H1 (cell line): ENCODE data around the gene TTR. TPM values are rescaled to one million over a fixed set of nuclear protein-coding genes. Genes with fewer than 3 reads are reported as not detected.

ENCODE experiments used
- CTCF ChIA-PET: fragments of 300-600 bp; sonication (Branson Sonifier 250); formaldehyde crosslinking; loops from one replicate; lab custom pipeline; 2021; ENCODE audit not compliant: partially characterized antibody; lab: Charles Lee
- POLR2A ChIA-PET: fragments of 300-600 bp; sonication (Branson Sonifier 250); formaldehyde crosslinking; loops from one replicate; lab custom pipeline; 2021; ENCODE audit warnings: inconsistent platforms; ENCODE audit not compliant: partially characterized antibody; lab: Charles Lee
- DNase-seq, 2 experiments: peaks; one replicate each; pipeline versions ENCODE4 v3.0.0 to v3.0.0-alpha.2; 2010 to 2022; ENCODE audit warnings: low spot score in 2 of 2, low read depth in 1 of 2, mixed read lengths in 1 of 2
- FAIRE-seq: peaks from 2 replicates; lab custom pipeline; 2011; peaks lifted over from hg19 to GRCh38; lab: Jason Lieb, UNC
- H2AFZ ChIP-seq: 2 replicates; pipeline ENCODE4 v1.8.1; 2012; ENCODE audit warnings: low read length, inconsistent platforms
- H2AK5ac ChIP-seq: 2 replicates; pipeline ENCODE4 v1.6.1; 2013; ENCODE audit warnings: low read depth, low read length
- H2BK120ac ChIP-seq: replicated peaks from 2 replicates; pipeline ENCODE3; 2013; ENCODE audit warnings: low read depth, low read length, inconsistent platforms
- H2BK12ac ChIP-seq: 2 replicates; pipeline ENCODE4 v1.6.1; 2013; ENCODE audit warnings: low read depth, low read length
- H2BK15ac ChIP-seq: 2 replicates; pipeline ENCODE4 v1.6.1; 2013; ENCODE audit warnings: low read length
- H2BK20ac ChIP-seq: 2 replicates; pipeline ENCODE4 v1.6.1; 2013; ENCODE audit warnings: low read length
- H2BK5ac ChIP-seq: 2 replicates; pipeline ENCODE4 v1.6.1; 2013; ENCODE audit warnings: low read depth, low read length
- H3K14ac ChIP-seq: 2 replicates; pipeline ENCODE4 v1.6.1; 2013; ENCODE audit warnings: inconsistent platforms; ENCODE audit not compliant: insufficient read length
- H3K18ac ChIP-seq: 2 replicates; pipeline ENCODE4 v1.6.1; 2013; ENCODE audit warnings: low read length; ENCODE audit errors: extremely low read depth
- H3K23ac ChIP-seq: 2 replicates; pipeline ENCODE4 v1.6.1; 2013; ENCODE audit warnings: inconsistent platforms; ENCODE audit not compliant: insufficient read length
- H3K23me2 ChIP-seq: 2 replicates; pipeline ENCODE4 v1.6.1; 2013; ENCODE audit warnings: low read depth, low read length
- H3K27ac ChIP-seq: 2 replicates; pipeline ENCODE4 v1.6.1; 2011; ENCODE audit warnings: low read depth, low read length, inconsistent platforms
- H3K27me3 ChIP-seq, 4 experiments: replicated peaks in 1 of 4; 1 replicate in 1 of 4; 2 replicates in 3 of 4; pipeline versions ENCODE4 v1.6.1 to v1.8.1; 2011 to 2013; ENCODE audit warnings: low read length in 3 of 4, mild to moderate bottlenecking in 3 of 4, inconsistent platforms in 2 of 4, mixed read lengths in 2 of 4, moderate library complexity in 1 of 4; ENCODE audit not compliant: control insufficient read depth in 3 of 4, insufficient read depth in 3 of 4; ENCODE audit errors: extremely low read depth in 1 of 4
- H3K36me3 ChIP-seq, 4 experiments: 2 replicates each; pipeline versions ENCODE4 v1.6.1 to v1.8.1; 2011 to 2013; ENCODE audit warnings: mild to moderate bottlenecking in 4 of 4, low read length in 3 of 4, moderate library complexity in 2 of 4, control low read depth in 1 of 4, inconsistent platforms in 1 of 4; ENCODE audit not compliant: insufficient read depth in 4 of 4, control insufficient read depth in 2 of 4
- H3K4ac ChIP-seq: replicated peaks from 2 replicates; pipeline ENCODE3; 2013; ENCODE audit warnings: low read length, low read depth, mixed read lengths, inconsistent platforms; ENCODE audit not compliant: insufficient read length
- H3K4me1 ChIP-seq, 4 experiments: replicated peaks in 1 of 4; 1 replicate in 1 of 4; 2 replicates in 3 of 4; pipeline versions ENCODE4 v1.6.1 to v1.8.1; 2011 to 2013; ENCODE audit warnings: low read length in 3 of 4, inconsistent platforms in 2 of 4, mixed read lengths in 1 of 4; ENCODE audit not compliant: insufficient read depth in 4 of 4, control insufficient read depth in 3 of 4
- H3K4me2 ChIP-seq, 2 experiments: 2 replicates each; pipeline versions ENCODE4 v1.6.1 to v1.8.1; 2011 to 2013; ENCODE audit warnings: low read depth in 2 of 2, low read length in 2 of 2, control low read depth in 1 of 2, inconsistent platforms in 1 of 2, mild to moderate bottlenecking in 1 of 2; ENCODE audit not compliant: insufficient read depth in 1 of 2
- H3K4me3 ChIP-seq, 4 experiments: fragments of 200-600, 300-600 bp in 1 of 4; sonication (generic), shearing (Covaris generic), sonication (Bioruptor Twin) in 1 of 4; 2 replicates each; pipeline versions ENCODE4 v1.5.1 to v1.8.1; 2011 to 2016; ENCODE audit warnings: low read length in 4 of 4, low read depth in 3 of 4, control low read depth in 2 of 4, inconsistent platforms in 2 of 4, mild to moderate bottlenecking in 2 of 4, mixed read lengths in 1 of 4, moderate library complexity in 1 of 4; ENCODE audit not compliant: insufficient read depth in 2 of 4; ENCODE audit errors: extremely low read depth in 1 of 4
- H3K56ac ChIP-seq: replicated peaks from 2 replicates; pipeline ENCODE3; 2013; ENCODE audit warnings: low read depth, mild to moderate bottlenecking, mixed read lengths, low read length, inconsistent platforms; ENCODE audit not compliant: insufficient read length
- H3K79me1 ChIP-seq: 2 replicates; pipeline ENCODE4 v1.6.1; 2013; ENCODE audit warnings: low read depth, low read length, control low read depth
- H3K79me2 ChIP-seq, 2 experiments: 2 replicates each; pipeline versions ENCODE4 v1.6.1 to v1.8.1; 2012 to 2013; ENCODE audit warnings: low read length in 2 of 2, mild to moderate bottlenecking in 2 of 2, inconsistent platforms in 1 of 2; ENCODE audit not compliant: insufficient read depth in 2 of 2, control insufficient read depth in 1 of 2
- H3K9ac ChIP-seq, 4 experiments: replicated peaks in 1 of 4; 1 replicate in 1 of 4; 2 replicates in 3 of 4; pipeline versions ENCODE4 v1.6.1 to v1.8.1; 2011 to 2013; ENCODE audit warnings: low read depth in 3 of 4, low read length in 3 of 4, control low read depth in 2 of 4, mild to moderate bottlenecking in 2 of 4, moderate library complexity in 2 of 4, inconsistent platforms in 1 of 4; ENCODE audit errors: extremely low read depth in 1 of 4
- H3K9me3 ChIP-seq, 2 experiments: 2 replicates each; pipeline versions ENCODE4 v1.6.1 to v1.8.1; 2012 to 2013; ENCODE audit warnings: mild to moderate bottlenecking in 2 of 2, moderate library complexity in 2 of 2, control low read depth in 1 of 2, inconsistent platforms in 1 of 2, low read depth in 1 of 2, low read length in 1 of 2, mixed read lengths in 1 of 2; ENCODE audit not compliant: insufficient read depth in 2 of 2
- H4K20me1 ChIP-seq, 2 experiments: replicated peaks in 1 of 2; 2 replicates each; pipeline versions ENCODE3 to v1.8.1; 2011 to 2013; ENCODE audit warnings: inconsistent platforms in 2 of 2, low read length in 2 of 2, mild to moderate bottlenecking in 1 of 2; ENCODE audit not compliant: insufficient read depth in 2 of 2, control insufficient read depth in 1 of 2
- H4K5ac ChIP-seq: 2 replicates; pipeline ENCODE4 v1.6.1; 2013; ENCODE audit warnings: low read length, low read depth, mixed read lengths, inconsistent platforms; ENCODE audit not compliant: insufficient read length
- H4K8ac ChIP-seq: 2 replicates; pipeline ENCODE4 v1.8.0; 2013; ENCODE audit warnings: mild to moderate bottlenecking, moderate library complexity, low read length, inconsistent platforms; ENCODE audit not compliant: insufficient read depth; ENCODE audit errors: extremely low read depth
- H4K91ac ChIP-seq: replicated peaks from 2 replicates; pipeline ENCODE3; 2013; ENCODE audit warnings: low read length, mixed read lengths, inconsistent platforms; ENCODE audit not compliant: insufficient read length
- KDM1A ChIP-seq: fragments of 200-600, 300-600 bp; sonication (generic); IDR thresholded peaks from 2 replicates; pipeline ENCODE4 v1.7.1; 2016; ENCODE audit warnings: mild to moderate bottlenecking, low read length, borderline replicate concordance
- KDM5A ChIP-seq: fragments of 200-600 bp; IDR thresholded peaks from 2 replicates; pipeline ENCODE4 v1.7.1; 2012; ENCODE audit warnings: mild to moderate bottlenecking, low read length, inconsistent platforms, mixed read lengths
- WGBS, 2 experiments: shearing (Covaris generic) in 1 of 2; methylation state at CpG; one replicate each; pipeline versions ENCODE4 v1.1.6 to v1.1.7; 2013 to 2015; ENCODE audit warnings: low lambda C conversion rate in 2 of 2, mixed read lengths in 2 of 2, inconsistent platforms in 1 of 2, low coverage in 1 of 2, missing lambda C conversion rate in 1 of 2; ENCODE audit not compliant: insufficient replicate concordance in 2 of 2, insufficient coverage in 1 of 2, insufficient read length in 1 of 2; ENCODE audit errors: extremely low coverage in 1 of 2, missing lambda C conversion rate in 1 of 2; 5-methylcytosine and 5-hydroxymethylcytosine counted together
- polyA plus RNA-seq, 7 experiments: library from polyadenylated mRNA; depleted of rRNA in 3 of 7; stranded (reverse) in 5 of 7; unstranded in 2 of 7; fragments of >200 nt in 5 of 7; fragments of 200-250 nt in 2 of 7; gene quantifications; 1 replicate in 5 of 7; 2 replicates in 1 of 7; 4 replicates in 1 of 7; pipeline versions ENCODE4 v1.2.1 to v1.2.3, GENCODE V29; 2011 to 2013; ENCODE audit warnings: missing spikeins in 2 of 7, mixed read lengths in 2 of 7
- total RNA-seq: library from RNA; stranded (reverse); fragmentation: NEBNext Ultra II Directional; extraction: Animal tissue kit (Norgen Biotek cat#: 25700); gene quantifications from 2 replicates; pipeline ENCODE4 v1.2.1, GENCODE V29; 2021

The TTR gene
- total and polyA plus RNA-seq, 2 of the 8 experiments (the other 6 are each of a cell fraction or from before 2014, with no cell fraction given): not detected

- H3K4ac ChIP-seq: no peak overlapping the region
- no peak overlapping the region for H2BK12ac ChIP-seq
- POLR2A ChIA-PET: interaction anchor here (0.9 kb wide), 1 partner anchor 167 kb away, joined by 3 read pairs; no protein-coding TSS in a partner anchor
- H3K79me1 ChIP-seq: no peaks in the 10 kb centered on the region
- H3K9me3 ChIP-seq: no peaks in the 10 kb centered on the region
- H2BK20ac ChIP-seq: no peak overlapping the region
- H4K20me1 ChIP-seq: no peaks in the 10 kb centered on the region
- no peak overlapping the region for H3K23ac ChIP-seq
- no peak overlapping the region for H2AFZ ChIP-seq
- no peaks in the 10 kb centered on the region for H3K23me2 ChIP-seq
- no peak overlapping the region for H3K14ac ChIP-seq
- H4K5ac ChIP-seq: no peak overlapping the region
- no peaks in the 10 kb centered on the region for H3K36me3 ChIP-seq
- no peak overlapping the region for H3K4me3 ChIP-seq
- peaks cover 1 to 9% (median 2%) of the 10 kb centered on the region in 4 experiments; a peak in 3 of 7 replicates for H3K4me1 ChIP-seq
- TF ChIP-seq KDM5A (no peak), KDM1A (no peak)
- H3K79me2 ChIP-seq: no peaks in the 10 kb centered on the region
- no peak overlapping the region for H2BK120ac ChIP-seq
- H3K18ac ChIP-seq: no peak overlapping the region
- no peak for FAIRE-seq
- no peak overlapping the region for H2AK5ac ChIP-seq
- H3K27ac ChIP-seq: no peak overlapping the region
- CTCF ChIA-PET: interaction anchor here (0.9 to 4.1 kb wide), 13 partner anchors 9 to 422 kb away, joined by 3 to 22 read pairs (median 4); no protein-coding TSS in a partner anchor
- no peak overlapping the region for H4K8ac ChIP-seq
- H2BK15ac ChIP-seq: no peak overlapping the region
- H4K91ac ChIP-seq: no peak overlapping the region
- H2BK5ac ChIP-seq: no peak overlapping the region
- no peak for DNase-seq
- WGBS, 2 experiments: 84% methylated on average over 5 of the region's 5 CpGs; no CpG with 5 or more reads in 1 of the 2 experiments
- H3K56ac ChIP-seq: no peak overlapping the region
- H3K27me3 ChIP-seq: no peaks in the 10 kb centered on the region
- H3K9ac ChIP-seq: no peak overlapping the region
- H3K4me2 ChIP-seq: no peak overlapping the region
These were observed 36.9 kb upstream of the TTR start for GRCh38 chr18:31554776-31555175.
